HL-60 (cell line): ENCODE data around the gene NEAT1.

Source experiments
- DNase-seq, 2 experiments: peaks; one replicate each; pipeline ENCODE4 v3.0.0-alpha.2; 2010 to 2020; ENCODE audit warnings: low read depth in 1 of 2, low spot score in 1 of 2
- H3K27ac ChIP-seq: fragments of 250-450 bp; sonication (Bioruptor Pico); replicated peaks from 2 replicates; pipeline ENCODE4 v1.5.1; 2020; ENCODE audit warnings: mild to moderate bottlenecking, moderate library complexity
- H3K27me3 ChIP-seq: fragments of 250-450 bp; sonication (Bioruptor Pico); 2 replicates; pipeline ENCODE4 v1.5.1; 2021; ENCODE audit warnings: mild to moderate bottlenecking, moderate library complexity; ENCODE audit not compliant: insufficient read depth, poor library complexity, severe bottlenecking
- H3K4me3 ChIP-seq: replicated peaks from 2 replicates; pipeline ENCODE4 v1.5.1; 2011; ENCODE audit warnings: mild to moderate bottlenecking, control low read depth, low read length; ENCODE audit not compliant: insufficient read depth
- GABPA ChIP-seq: IDR thresholded peaks from 2 replicates; pipeline ENCODE4 v1.6.1; 2012; ENCODE audit warnings: low read depth
- POLR2AphosphoS5 ChIP-seq: IDR thresholded peaks from 2 replicates; pipeline ENCODE4 v1.6.1; 2012; ENCODE audit warnings: low read depth
- SPI1 ChIP-seq: IDR thresholded peaks from 2 replicates; pipeline ENCODE4 v1.6.1; 2012; ENCODE audit warnings: low read depth, mild to moderate bottlenecking, borderline replicate concordance
- TF ChIP-seq, protein P1 (sequence below): IDR thresholded peaks from one replicate; pipeline ENCODE4 v1.5.1; 2011; ENCODE audit warnings: low read length, control low read depth, inconsistent platforms; ENCODE audit not compliant: insufficient read depth
- TF ChIP-seq, protein P2 (sequence below): IDR thresholded peaks from 2 replicates; pipeline ENCODE4 v1.6.1; 2012; ENCODE audit warnings: low read depth; ENCODE audit not compliant: insufficient replicate concordance

The NEAT1 gene

DNA sequence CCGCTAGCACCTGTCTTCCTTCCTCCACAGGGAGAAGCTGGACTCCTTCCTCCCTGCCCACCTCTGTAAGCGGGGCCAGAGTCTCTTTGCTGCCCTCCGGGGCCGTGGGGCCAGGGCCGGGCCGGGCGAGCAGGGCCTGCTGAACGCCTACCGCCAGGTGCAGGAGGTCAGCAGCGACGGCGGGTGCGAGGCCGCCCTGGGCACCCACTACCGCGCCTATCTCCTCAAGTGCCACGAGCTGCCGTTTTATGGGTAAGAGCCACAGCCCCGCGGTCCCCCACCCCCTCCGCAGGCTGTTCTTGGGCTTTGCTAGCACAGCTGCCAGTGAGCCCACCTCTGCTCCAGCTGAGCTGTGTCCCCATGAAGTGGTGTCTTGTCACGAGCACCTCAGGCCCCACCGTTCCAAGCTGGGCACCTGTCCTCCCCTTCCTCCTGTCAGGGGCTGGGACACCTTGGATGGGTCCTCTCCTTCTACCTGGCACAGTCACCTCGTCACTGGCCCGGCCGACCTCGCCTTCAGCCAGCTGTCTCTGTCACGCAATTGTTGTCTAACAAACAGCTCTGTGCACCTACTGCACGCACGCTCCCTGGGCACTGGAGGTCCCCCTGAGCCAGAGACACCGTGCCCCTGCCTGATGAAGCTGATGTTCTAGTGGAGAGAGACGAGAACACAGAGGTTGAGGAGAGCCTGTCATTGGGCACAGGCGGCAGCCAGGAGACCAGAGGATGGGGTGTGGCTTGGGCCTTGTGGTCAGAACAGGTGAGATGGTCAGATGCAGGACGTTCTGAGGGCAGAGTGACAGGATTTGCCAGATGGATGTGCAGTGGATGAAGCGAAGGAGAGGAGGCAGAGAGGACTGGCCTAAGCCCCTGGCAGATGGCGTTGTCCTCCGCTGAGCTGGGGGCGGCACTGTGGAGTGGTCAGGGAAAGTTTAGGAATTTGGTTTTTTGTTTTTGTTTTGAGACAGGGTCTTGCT is 25.5 kb upstream of the NEAT1 start:
- no peak for DNase-seq

DNA sequence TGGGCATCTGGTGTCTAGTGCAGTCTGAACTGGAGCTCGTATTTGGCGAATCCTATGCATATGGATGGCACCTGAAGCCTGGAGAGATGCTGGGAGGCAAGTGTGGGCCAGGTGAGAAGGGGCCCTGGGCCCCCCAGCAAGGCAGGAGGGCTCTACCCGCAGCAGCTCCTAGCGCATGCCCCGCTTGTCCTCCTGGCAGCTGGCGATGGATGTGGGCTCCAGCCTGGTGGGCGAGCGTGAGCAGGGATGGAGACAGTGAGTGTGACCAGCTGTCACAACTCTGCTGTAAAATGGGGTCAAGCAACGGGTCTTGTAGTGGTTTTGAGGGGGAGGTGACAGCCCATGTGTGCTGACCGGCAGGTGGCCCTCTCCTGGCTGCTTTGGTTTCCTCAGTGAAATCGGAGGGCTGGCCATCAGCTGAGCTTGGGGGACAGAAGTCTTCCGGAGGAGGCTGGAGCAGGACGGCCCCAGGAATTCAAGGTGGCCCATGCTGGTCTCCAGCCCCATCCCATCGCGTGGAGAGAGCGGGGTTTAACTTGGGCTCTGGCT is 24.2 kb upstream of the NEAT1 start:
- no peak overlapping the region for H3K4me3 ChIP-seq
- TF ChIP-seq, protein P1, sequence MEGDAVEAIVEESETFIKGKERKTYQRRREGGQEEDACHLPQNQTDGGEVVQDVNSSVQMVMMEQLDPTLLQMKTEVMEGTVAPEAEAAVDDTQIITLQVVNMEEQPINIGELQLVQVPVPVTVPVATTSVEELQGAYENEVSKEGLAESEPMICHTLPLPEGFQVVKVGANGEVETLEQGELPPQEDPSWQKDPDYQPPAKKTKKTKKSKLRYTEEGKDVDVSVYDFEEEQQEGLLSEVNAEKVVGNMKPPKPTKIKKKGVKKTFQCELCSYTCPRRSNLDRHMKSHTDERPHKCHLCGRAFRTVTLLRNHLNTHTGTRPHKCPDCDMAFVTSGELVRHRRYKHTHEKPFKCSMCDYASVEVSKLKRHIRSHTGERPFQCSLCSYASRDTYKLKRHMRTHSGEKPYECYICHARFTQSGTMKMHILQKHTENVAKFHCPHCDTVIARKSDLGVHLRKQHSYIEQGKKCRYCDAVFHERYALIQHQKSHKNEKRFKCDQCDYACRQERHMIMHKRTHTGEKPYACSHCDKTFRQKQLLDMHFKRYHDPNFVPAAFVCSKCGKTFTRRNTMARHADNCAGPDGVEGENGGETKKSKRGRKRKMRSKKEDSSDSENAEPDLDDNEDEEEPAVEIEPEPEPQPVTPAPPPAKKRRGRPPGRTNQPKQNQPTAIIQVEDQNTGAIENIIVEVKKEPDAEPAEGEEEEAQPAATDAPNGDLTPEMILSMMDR = no peak
- TF ChIP-seq, protein P2, sequence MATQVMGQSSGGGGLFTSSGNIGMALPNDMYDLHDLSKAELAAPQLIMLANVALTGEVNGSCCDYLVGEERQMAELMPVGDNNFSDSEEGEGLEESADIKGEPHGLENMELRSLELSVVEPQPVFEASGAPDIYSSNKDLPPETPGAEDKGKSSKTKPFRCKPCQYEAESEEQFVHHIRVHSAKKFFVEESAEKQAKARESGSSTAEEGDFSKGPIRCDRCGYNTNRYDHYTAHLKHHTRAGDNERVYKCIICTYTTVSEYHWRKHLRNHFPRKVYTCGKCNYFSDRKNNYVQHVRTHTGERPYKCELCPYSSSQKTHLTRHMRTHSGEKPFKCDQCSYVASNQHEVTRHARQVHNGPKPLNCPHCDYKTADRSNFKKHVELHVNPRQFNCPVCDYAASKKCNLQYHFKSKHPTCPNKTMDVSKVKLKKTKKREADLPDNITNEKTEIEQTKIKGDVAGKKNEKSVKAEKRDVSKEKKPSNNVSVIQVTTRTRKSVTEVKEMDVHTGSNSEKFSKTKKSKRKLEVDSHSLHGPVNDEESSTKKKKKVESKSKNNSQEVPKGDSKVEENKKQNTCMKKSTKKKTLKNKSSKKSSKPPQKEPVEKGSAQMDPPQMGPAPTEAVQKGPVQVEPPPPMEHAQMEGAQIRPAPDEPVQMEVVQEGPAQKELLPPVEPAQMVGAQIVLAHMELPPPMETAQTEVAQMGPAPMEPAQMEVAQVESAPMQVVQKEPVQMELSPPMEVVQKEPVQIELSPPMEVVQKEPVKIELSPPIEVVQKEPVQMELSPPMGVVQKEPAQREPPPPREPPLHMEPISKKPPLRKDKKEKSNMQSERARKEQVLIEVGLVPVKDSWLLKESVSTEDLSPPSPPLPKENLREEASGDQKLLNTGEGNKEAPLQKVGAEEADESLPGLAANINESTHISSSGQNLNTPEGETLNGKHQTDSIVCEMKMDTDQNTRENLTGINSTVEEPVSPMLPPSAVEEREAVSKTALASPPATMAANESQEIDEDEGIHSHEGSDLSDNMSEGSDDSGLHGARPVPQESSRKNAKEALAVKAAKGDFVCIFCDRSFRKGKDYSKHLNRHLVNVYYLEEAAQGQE = no peak
- TF ChIP-seq GABPA (no peak), SPI1 (no peak), POLR2AphosphoS5 (no peak)
- no peaks in the 10 kb centered on the region for H3K27me3 ChIP-seq
- DNase-seq = no peak
- H3K27ac ChIP-seq = no peak overlapping the region

More for the DNA sequence above, 25.5 kb upstream of the NEAT1 start:
- Histone ChIP-seq H3K27me3 (no peaks in the 10 kb centered on the region), H3K27ac (no peak overlapping the region), H3K4me3 (no peak overlapping the region)
- TF ChIP-seq SPI1 (no peak), GABPA (no peak), POLR2AphosphoS5 (no peak)
- TF ChIP-seq, protein P1 = no peak
- TF ChIP-seq, protein P2 = no peak

DNA sequence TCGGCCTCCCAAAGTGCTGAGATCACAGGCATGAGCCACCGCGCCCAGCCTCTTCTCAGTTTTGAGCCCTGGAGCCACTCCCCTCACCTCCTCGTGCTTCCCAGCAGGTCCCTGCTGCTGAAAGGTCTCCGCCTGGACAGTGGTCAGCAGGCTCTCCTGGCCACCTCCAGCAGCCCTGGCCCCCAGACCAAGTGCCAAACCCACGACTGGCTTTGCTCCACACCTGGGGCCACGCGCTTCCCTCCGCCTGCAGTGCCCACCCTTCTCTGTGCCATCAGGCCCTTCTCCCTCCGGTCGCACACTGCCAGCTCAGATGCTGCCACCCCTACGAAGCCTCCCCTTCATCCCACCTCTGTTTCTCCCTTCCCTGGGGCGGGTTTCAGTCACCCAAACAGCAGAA is 23.3 kb upstream of the NEAT1 start:
- TF ChIP-seq, protein P1 = no peak
- no peak for TF ChIP-seq POLR2AphosphoS5
- no peak for DNase-seq

More for the DNA sequence above, 23.3 kb upstream of the NEAT1 start:
- no peak overlapping the region for H3K4me3 ChIP-seq
- H3K27ac ChIP-seq = no peak overlapping the region
- no peaks in the 10 kb centered on the region for H3K27me3 ChIP-seq
